Activated effector memory CD4-positive, alpha-beta T cell treated with anti-CD3 and anti-CD28 coated beads, Interleukin-2, amount 50 U/mL, for 16 hours (primary cell): Measurements from ENCODE around the gene GGT7.
"Not testable (repeated sequence)": the region's sequence is repeated elsewhere in the genome, so short reads cannot be mapped to it uniquely, and the experiment has no call there.

ENCODE experiments used
- DNase-seq: peaks from one replicate; pipeline ENCODE4 v3.0.0-alpha.2; 2020

Gene GGT7

DNA sequence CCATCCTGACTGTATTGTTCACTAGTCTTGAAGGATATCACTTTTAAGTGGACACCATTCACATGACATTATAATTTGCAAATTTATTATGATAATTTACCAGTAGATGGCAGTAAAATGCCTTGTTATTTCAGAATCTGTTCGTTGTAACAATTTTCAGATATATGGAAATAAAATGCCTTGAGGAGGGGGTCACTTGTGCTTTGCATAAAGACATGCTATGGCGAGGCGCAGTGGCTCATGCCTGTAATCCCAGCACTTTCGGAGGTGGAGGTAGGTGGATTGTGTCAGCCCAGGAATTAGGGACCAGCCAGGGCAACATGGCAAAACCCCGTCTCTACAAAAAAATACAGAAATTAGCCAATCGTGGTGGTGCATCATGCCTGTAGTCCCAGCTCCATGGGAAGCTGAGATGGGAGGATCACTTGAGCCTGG lies 38.2 kb downstream of the GGT7 start:
- DNase-seq: no peak

GRCh38 chr20:34831936-34832335 lies 40.7 kb downstream of the GGT7 start:
- no peak for DNase-seq

- DNase-seq: no peak
These were observed 43.5 kb downstream of the GGT7 start for GRCh38 chr20:34829191-34829590.

DNA sequence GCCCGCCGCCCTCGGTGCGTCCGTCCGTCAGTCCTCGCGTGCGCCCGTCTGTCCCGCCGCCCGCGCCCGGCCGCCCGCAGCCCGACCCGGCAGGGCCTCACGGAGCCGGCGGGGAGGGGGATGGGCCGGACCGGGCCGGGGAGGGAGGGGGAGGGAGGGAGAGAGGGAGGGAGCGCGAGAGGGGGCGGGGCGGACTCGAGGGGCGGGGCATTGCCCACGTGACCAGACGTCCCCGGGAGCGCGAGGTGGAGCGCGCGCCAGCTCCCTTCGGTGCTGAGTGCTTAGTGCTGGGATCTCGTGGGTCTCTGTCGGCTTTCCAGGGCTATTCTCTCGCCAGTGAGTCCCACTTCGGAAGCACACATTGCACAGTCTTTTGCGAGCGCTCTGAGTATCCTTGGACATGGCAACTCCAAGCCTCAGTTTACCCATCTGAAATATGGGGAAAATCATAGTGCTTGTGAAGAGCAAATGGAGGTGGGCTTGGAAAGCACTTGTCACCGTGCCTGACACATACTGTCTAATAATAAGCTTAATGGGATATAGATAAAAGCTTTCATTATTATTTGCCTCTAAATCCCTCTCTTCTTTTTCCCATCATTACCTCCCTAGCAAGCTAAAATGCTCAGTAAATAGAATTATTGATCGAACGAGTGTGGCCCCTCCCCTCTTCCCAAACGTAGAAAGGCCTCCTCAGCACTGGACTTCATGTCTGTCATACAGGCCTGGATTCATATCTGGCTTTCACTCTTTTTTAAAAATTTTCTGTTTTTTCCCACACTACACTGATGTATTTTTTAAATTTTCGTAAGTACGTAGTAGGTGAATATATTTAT lies 46.9 kb downstream of the GGT7 start, which contains the start of gene NCOA6:
NCOA6 (minus strand) TSS at position 122 of the 833 bp plus-strand sequence. CDS start 43,296 bp downstream, outside the sequence.
- DNase-seq: peak; percentile 93

DNA sequence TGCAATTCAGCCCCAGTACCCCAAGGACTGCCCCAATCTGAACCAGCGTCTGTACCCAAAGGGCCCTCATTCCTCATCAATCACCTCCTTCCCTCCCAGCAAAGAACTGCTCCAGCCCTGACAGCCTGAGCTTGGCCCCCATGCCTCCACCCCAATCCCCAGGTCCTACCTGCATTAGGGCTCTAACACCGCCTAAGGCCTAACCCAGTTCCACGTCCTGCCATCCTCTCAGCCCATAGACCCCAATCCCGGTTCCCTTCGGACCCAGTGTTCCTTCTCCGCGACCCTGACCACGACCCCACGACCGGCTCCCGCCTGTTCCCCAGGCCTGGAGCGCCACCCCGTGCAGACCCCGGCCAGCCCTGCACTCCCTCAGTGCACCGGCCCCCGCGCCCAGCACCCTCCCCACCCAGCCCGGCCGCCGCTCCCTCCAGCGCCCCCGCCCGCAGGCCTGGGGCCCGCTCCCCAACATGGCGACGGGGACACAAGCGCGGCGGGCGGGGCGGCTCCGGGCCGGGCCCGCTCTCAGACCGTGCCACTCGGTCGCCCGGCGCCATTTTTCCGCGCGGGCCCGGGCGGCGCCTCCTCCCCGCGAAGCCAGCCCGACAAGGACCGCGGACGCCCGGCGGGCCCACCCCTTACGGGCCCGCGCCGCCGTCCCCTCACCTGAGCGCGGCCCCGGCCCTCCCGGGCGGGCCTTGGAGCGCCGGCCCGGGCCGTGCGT lies 47.7 kb downstream of the GGT7 start:
- peak; percentile 89 for DNase-seq

- DNase-seq: peak; percentile 91
These were observed 48.2 kb downstream of the GGT7 start for GRCh38 chr20:34824452-34824805.

GRCh38 chr20:34824026-34824425 lies 48.6 kb downstream of the GGT7 start:
- no peak for DNase-seq

DNA sequence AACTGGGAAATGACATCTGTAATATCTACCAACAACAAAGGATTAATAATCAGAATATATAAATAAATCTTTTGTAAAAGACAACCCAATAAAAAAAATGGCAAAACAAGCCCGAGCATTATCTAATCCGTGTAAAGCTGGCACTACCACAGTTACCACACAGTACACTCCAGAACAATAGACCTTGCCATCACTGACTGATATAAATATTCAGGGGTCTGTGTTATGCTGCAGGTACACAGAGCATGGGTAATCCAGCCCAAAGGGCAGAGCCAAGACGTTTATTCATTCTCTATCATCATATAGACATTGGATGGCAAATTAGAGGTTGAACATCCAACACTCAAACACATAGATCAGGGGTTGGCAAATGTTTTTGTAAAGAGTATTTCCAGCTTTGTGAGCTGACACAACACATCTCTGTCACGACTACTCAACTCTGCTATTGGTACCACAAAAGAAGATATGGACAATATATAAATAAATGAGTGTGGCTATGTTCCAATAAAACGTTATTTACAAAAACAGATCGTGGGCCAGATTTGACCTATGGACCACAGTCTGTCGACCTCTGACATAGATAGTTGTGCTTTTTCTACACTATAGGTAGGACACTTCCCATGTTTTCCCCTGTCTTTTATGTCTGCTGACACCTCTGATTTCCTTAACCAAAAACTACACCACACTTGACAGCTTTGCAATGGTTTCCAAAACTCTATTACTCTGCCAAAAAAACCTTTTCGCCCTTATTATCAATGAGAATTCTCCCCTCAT lies 51.7 kb downstream of the GGT7 start:
- no peak for DNase-seq

DNA sequence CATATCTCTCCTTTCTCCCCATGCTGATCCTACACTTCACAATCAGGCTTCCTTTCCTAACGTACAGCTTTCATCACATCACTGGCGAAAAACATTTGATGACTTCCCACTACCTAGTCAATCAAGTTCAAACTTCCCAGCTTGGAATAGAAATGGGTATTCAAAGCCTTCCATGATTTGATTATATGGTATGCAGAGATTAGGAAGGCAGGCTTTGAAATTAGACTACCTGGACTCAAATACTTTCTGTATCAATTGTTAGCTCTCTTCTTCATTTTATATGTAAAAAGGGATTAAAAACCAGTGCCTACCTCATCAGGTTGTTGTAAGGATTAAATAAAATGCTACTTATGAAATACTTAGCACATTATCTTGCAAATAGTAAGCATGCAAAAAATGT lies 54.9 kb downstream of the GGT7 start:
- DNase-seq: no peak

DNA sequence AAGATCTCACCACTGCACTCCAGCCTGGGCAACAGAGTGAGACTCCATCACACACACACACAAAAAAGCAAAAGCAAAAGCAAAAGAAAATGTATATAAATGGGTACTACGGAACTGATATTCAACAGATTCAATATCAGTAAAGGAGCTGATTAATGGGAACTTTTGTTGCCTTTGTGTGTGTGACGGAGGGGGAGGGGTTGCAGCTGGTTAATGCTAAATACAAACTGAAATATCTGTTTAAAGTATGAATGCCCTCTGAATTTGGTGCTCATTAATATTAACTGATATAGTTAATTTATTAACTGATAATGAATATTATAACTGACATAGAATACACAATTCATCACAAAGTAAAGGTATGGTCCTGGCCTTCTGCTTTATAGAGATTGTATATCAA lies 55.6 kb downstream of the GGT7 start:
- DNase-seq: no peak

- no peak for DNase-seq
These were observed 57.0 kb downstream of the GGT7 start for GRCh38 chr20:34815636-34816035.

GRCh38 chr20:34808583-34808982 lies 64.1 kb downstream of the GGT7 start:
- no peak for DNase-seq

GRCh38 chr20:34807944-34808465 lies 64.7 kb downstream of the GGT7 start:
- DNase-seq: not testable (repeated sequence)

DNA sequence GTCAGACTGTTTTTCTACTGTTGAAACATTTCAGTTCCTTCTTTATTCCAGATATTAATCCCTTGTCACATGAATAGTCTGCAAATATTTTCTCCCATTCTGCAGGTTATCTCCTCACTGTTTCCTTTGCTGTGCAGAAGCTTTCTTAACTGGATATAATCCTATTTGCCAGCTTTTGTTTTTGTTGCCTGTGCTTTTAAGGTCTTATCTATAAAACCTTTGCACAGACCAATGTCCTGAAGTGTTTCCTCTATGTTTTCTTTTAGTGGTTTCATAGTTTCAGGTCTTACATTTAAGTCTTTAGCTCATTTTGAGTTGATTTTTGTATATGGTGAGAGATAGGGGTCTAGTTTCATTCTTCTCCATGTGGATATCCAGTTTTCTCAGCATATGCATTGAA lies 66.4 kb downstream of the GGT7 start:
- no peak for DNase-seq

- DNase-seq: no peak
These were observed 73.8 kb downstream of the GGT7 start for GRCh38 chr20:34798871-34799270.

DNA sequence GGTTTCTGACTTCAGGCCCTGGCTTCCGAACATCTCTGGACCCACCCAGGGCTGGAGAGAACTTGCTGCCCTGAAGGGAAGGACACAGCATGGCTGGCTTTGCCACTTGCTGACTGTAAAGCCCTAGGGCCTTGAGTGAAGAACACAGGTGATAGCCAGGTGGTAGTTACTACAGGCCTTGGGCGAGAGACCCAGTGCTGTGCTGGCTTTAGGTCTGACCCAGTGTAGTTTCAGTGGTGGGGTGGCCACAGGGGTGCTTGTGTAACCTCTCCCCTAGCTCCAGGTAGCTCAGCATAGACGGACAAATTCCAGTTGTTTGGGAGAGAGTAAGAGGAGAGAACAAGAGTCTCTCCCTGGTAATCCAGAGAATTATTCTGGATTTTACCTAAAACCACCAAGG lies 74.3 kb downstream of the GGT7 start:
- no peak for DNase-seq

DNA sequence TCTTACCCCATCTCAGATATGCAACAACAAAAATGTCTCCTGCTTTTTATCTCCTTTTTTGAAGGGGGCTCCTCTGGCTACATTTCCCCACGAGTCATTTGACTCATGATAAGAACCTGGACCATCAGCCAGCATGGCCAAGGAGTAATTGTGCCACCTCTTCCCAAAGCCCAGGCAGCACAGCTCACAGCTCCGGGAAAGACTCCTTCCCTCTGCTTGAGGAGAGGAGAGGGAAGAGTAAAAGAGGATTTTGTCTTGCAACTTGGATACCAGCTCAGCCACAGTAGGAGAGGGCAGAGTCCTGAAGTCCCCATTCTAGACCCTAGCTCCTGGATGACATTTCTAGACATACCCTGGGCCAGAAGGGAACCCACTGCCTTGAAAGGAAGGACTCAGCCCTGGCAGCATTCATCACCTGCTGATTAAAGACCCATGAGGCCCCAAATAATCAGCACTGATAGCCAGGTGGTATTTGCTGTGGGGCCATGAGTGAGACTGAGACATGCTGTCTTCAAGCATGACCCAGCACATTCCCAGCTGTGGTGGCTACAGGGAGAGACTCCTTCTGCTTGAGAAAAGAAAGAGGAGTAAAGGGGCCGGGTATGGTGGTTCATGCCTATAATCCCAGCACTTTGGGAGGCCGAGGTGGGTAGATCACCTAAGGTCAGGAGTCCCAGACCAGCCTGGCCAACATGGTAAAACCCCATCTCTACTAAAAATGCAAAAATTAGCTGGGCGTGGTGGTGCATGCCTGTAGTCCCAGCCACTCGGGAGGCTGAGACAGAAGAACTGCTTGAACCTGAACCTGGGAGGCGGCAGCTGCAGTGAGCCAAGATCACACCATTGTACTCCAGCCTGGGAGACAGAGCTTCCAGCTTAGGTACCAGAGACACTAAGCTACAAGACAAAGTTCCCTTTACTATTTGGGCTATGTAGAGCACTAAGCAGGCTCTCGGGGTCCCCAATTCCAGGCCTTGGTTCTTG lies 75.4 kb downstream of the GGT7 start:
- DNase-seq: no peak
